SK-MEL-5 (cell line): Measurements from ENCODE around the gene PRDX6. TPM values are rescaled to one million over a fixed set of nuclear protein-coding genes. Genes with fewer than 3 reads are reported as not detected.

Experiments
- DNase-seq: peaks from one replicate; pipeline ENCODE4 v3.0.0-alpha.2; 2016; ENCODE audit warnings: low read depth, low spot score
- in situ Hi-C: cut with HindIII; loops from 2 replicates; pipeline ENCODE4 v1.10.0; 2016; ENCODE audit warnings: low sequenced_read_pairs, high pct_unique_total_duplicates, low pct_unique_long_range_greater_than_20kb
- total RNA-seq: library from RNA; depleted of rRNA; stranded (reverse); fragments of >200 nt; shearing (Covaris generic); gene quantifications from 2 replicates; pipeline ENCODE4 v1.2.3, GENCODE V29; 2014; rRNA removed

Gene PRDX6
- total RNA-seq, 1 experiment from 2014 or later, result 214 TPM

GRCh38 chr1:173520799-173521198 is 43.7 kb downstream of the PRDX6 start:
- no peak for DNase-seq
- in situ Hi-C loops, result no loop called here

GRCh38 chr1:173523329-173523728 is 46.2 kb downstream of the PRDX6 start:
- DNase-seq, result no peak
- in situ Hi-C loops, result no loop called here

GRCh38 chr1:173525926-173526325 is 48.8 kb downstream of the PRDX6 start:
- DNase-seq, result no peak
- in situ Hi-C loops, result no loop called here

GRCh38 chr1:173527151-173527826 is 50.2 kb downstream of the PRDX6 start:
- in situ Hi-C loops, result no loop called here
- DNase-seq, result no peak

- in situ Hi-C loops, result no loop called here
- no peak for DNase-seq
These were observed 52.0 kb downstream of the PRDX6 start for GRCh38 chr1:173529106-173529505.

- in situ Hi-C loops, result no loop called here
- peak; percentile 50 for DNase-seq
These were observed 53.9 kb downstream of the PRDX6 start for GRCh38 chr1:173530795-173531693.

GRCh38 chr1:173532237-173532636 is 55.1 kb downstream of the PRDX6 start:
- in situ Hi-C loops, result no loop called here
- no peak for DNase-seq

- in situ Hi-C loops, result no loop called here
- DNase-seq, result no peak
These were observed 59.1 kb downstream of the PRDX6 start for GRCh38 chr1:173536223-173536622.

Other genes starting within 250 kb of the PRDX6 start
- not detected in 2 replicates for gene SLC9C2, start 125.7 kb downstream of the PRDX6 start, total RNA-seq
- not detected in 2 replicates for gene TEX50, start 158.0 kb downstream of the PRDX6 start, total RNA-seq
- 0.11 TPM in 1 of 2 replicates, not detected in the other for gene ANKRD45, start 192.5 kb downstream of the PRDX6 start, total RNA-seq
- gene KLHL20, start 237.6 kb downstream of the PRDX6 start, total RNA-seq, result 12.3 and 15.9 TPM in 2 replicates